H1 (cell line): ENCODE measurements around the gene BOLA3. TPM values are rescaled to one million over a fixed set of nuclear protein-coding genes. Genes with fewer than 3 reads are reported as not detected.

Experiments
- CTCF ChIA-PET: fragments of 300-600 bp; sonication (Branson Sonifier 250); formaldehyde crosslinking; loops from one replicate; lab custom pipeline; 2021; ENCODE audit not compliant: partially characterized antibody; lab: Charles Lee
- POLR2A ChIA-PET: fragments of 300-600 bp; sonication (Branson Sonifier 250); formaldehyde crosslinking; loops from one replicate; lab custom pipeline; 2021; ENCODE audit warnings: inconsistent platforms; ENCODE audit not compliant: partially characterized antibody; lab: Charles Lee
- DNase-seq, 2 experiments: peaks; one replicate each; pipeline versions ENCODE4 v3.0.0 to v3.0.0-alpha.2; 2010 to 2022; ENCODE audit warnings: low spot score in 2 of 2, low read depth in 1 of 2, mixed read lengths in 1 of 2
- FAIRE-seq: peaks from 2 replicates; lab custom pipeline; 2011; peaks lifted over from hg19 to GRCh38; lab: Jason Lieb, UNC
- H2AFZ ChIP-seq: 2 replicates; pipeline ENCODE4 v1.8.1; 2012; ENCODE audit warnings: low read length, inconsistent platforms
- H2AK5ac ChIP-seq: 2 replicates; pipeline ENCODE4 v1.6.1; 2013; ENCODE audit warnings: low read depth, low read length
- H2BK120ac ChIP-seq: replicated peaks from 2 replicates; pipeline ENCODE3; 2013; ENCODE audit warnings: low read depth, low read length, inconsistent platforms
- H2BK12ac ChIP-seq: 2 replicates; pipeline ENCODE4 v1.6.1; 2013; ENCODE audit warnings: low read depth, low read length
- H2BK15ac ChIP-seq: 2 replicates; pipeline ENCODE4 v1.6.1; 2013; ENCODE audit warnings: low read length
- H2BK20ac ChIP-seq: 2 replicates; pipeline ENCODE4 v1.6.1; 2013; ENCODE audit warnings: low read length
- H2BK5ac ChIP-seq: 2 replicates; pipeline ENCODE4 v1.6.1; 2013; ENCODE audit warnings: low read depth, low read length
- H3K14ac ChIP-seq: 2 replicates; pipeline ENCODE4 v1.6.1; 2013; ENCODE audit warnings: inconsistent platforms; ENCODE audit not compliant: insufficient read length
- H3K18ac ChIP-seq: 2 replicates; pipeline ENCODE4 v1.6.1; 2013; ENCODE audit warnings: low read length; ENCODE audit errors: extremely low read depth
- H3K23ac ChIP-seq: 2 replicates; pipeline ENCODE4 v1.6.1; 2013; ENCODE audit warnings: inconsistent platforms; ENCODE audit not compliant: insufficient read length
- H3K23me2 ChIP-seq: 2 replicates; pipeline ENCODE4 v1.6.1; 2013; ENCODE audit warnings: low read depth, low read length
- H3K27ac ChIP-seq: 2 replicates; pipeline ENCODE4 v1.6.1; 2011; ENCODE audit warnings: low read depth, low read length, inconsistent platforms
- H3K27me3 ChIP-seq, 4 experiments: replicated peaks in 1 of 4; 1 replicate in 1 of 4; 2 replicates in 3 of 4; pipeline versions ENCODE4 v1.6.1 to v1.8.1; 2011 to 2013; ENCODE audit warnings: low read length in 3 of 4, mild to moderate bottlenecking in 3 of 4, inconsistent platforms in 2 of 4, mixed read lengths in 2 of 4, moderate library complexity in 1 of 4; ENCODE audit not compliant: control insufficient read depth in 3 of 4, insufficient read depth in 3 of 4; ENCODE audit errors: extremely low read depth in 1 of 4
- H3K36me3 ChIP-seq, 4 experiments: 2 replicates each; pipeline versions ENCODE4 v1.6.1 to v1.8.1; 2011 to 2013; ENCODE audit warnings: mild to moderate bottlenecking in 4 of 4, low read length in 3 of 4, moderate library complexity in 2 of 4, control low read depth in 1 of 4, inconsistent platforms in 1 of 4; ENCODE audit not compliant: insufficient read depth in 4 of 4, control insufficient read depth in 2 of 4
- H3K4ac ChIP-seq: replicated peaks from 2 replicates; pipeline ENCODE3; 2013; ENCODE audit warnings: low read length, low read depth, mixed read lengths, inconsistent platforms; ENCODE audit not compliant: insufficient read length
- H3K4me1 ChIP-seq, 4 experiments: replicated peaks in 1 of 4; 1 replicate in 1 of 4; 2 replicates in 3 of 4; pipeline versions ENCODE4 v1.6.1 to v1.8.1; 2011 to 2013; ENCODE audit warnings: low read length in 3 of 4, inconsistent platforms in 2 of 4, mixed read lengths in 1 of 4; ENCODE audit not compliant: insufficient read depth in 4 of 4, control insufficient read depth in 3 of 4
- H3K4me2 ChIP-seq, 2 experiments: 2 replicates each; pipeline versions ENCODE4 v1.6.1 to v1.8.1; 2011 to 2013; ENCODE audit warnings: low read depth in 2 of 2, low read length in 2 of 2, control low read depth in 1 of 2, inconsistent platforms in 1 of 2, mild to moderate bottlenecking in 1 of 2; ENCODE audit not compliant: insufficient read depth in 1 of 2
- H3K4me3 ChIP-seq, 4 experiments: fragments of 200-600, 300-600 bp in 1 of 4; sonication (generic), shearing (Covaris generic), sonication (Bioruptor Twin) in 1 of 4; 2 replicates each; pipeline versions ENCODE4 v1.5.1 to v1.8.1; 2011 to 2016; ENCODE audit warnings: low read length in 4 of 4, low read depth in 3 of 4, control low read depth in 2 of 4, inconsistent platforms in 2 of 4, mild to moderate bottlenecking in 2 of 4, mixed read lengths in 1 of 4, moderate library complexity in 1 of 4; ENCODE audit not compliant: insufficient read depth in 2 of 4; ENCODE audit errors: extremely low read depth in 1 of 4
- H3K56ac ChIP-seq: replicated peaks from 2 replicates; pipeline ENCODE3; 2013; ENCODE audit warnings: low read depth, mild to moderate bottlenecking, mixed read lengths, low read length, inconsistent platforms; ENCODE audit not compliant: insufficient read length
- H3K79me1 ChIP-seq: 2 replicates; pipeline ENCODE4 v1.6.1; 2013; ENCODE audit warnings: low read depth, low read length, control low read depth
- H3K79me2 ChIP-seq, 2 experiments: 2 replicates each; pipeline versions ENCODE4 v1.6.1 to v1.8.1; 2012 to 2013; ENCODE audit warnings: low read length in 2 of 2, mild to moderate bottlenecking in 2 of 2, inconsistent platforms in 1 of 2; ENCODE audit not compliant: insufficient read depth in 2 of 2, control insufficient read depth in 1 of 2
- H3K9ac ChIP-seq, 4 experiments: replicated peaks in 1 of 4; 1 replicate in 1 of 4; 2 replicates in 3 of 4; pipeline versions ENCODE4 v1.6.1 to v1.8.1; 2011 to 2013; ENCODE audit warnings: low read depth in 3 of 4, low read length in 3 of 4, control low read depth in 2 of 4, mild to moderate bottlenecking in 2 of 4, moderate library complexity in 2 of 4, inconsistent platforms in 1 of 4; ENCODE audit errors: extremely low read depth in 1 of 4
- H3K9me3 ChIP-seq, 2 experiments: 2 replicates each; pipeline versions ENCODE4 v1.6.1 to v1.8.1; 2012 to 2013; ENCODE audit warnings: mild to moderate bottlenecking in 2 of 2, moderate library complexity in 2 of 2, control low read depth in 1 of 2, inconsistent platforms in 1 of 2, low read depth in 1 of 2, low read length in 1 of 2, mixed read lengths in 1 of 2; ENCODE audit not compliant: insufficient read depth in 2 of 2
- H4K20me1 ChIP-seq, 2 experiments: replicated peaks in 1 of 2; 2 replicates each; pipeline versions ENCODE3 to v1.8.1; 2011 to 2013; ENCODE audit warnings: inconsistent platforms in 2 of 2, low read length in 2 of 2, mild to moderate bottlenecking in 1 of 2; ENCODE audit not compliant: insufficient read depth in 2 of 2, control insufficient read depth in 1 of 2
- H4K5ac ChIP-seq: 2 replicates; pipeline ENCODE4 v1.6.1; 2013; ENCODE audit warnings: low read length, low read depth, mixed read lengths, inconsistent platforms; ENCODE audit not compliant: insufficient read length
- H4K8ac ChIP-seq: 2 replicates; pipeline ENCODE4 v1.8.0; 2013; ENCODE audit warnings: mild to moderate bottlenecking, moderate library complexity, low read length, inconsistent platforms; ENCODE audit not compliant: insufficient read depth; ENCODE audit errors: extremely low read depth
- H4K91ac ChIP-seq: replicated peaks from 2 replicates; pipeline ENCODE3; 2013; ENCODE audit warnings: low read length, mixed read lengths, inconsistent platforms; ENCODE audit not compliant: insufficient read length
- CBX8 ChIP-seq: fragments of 300-800, 300-1000 bp; sonication (generic); IDR thresholded peaks from 2 replicates; pipeline ENCODE4 v1.7.1; 2016; ENCODE audit warnings: low read depth, low read length, borderline replicate concordance
- EGR1 ChIP-seq: IDR thresholded peaks from 2 replicates; pipeline ENCODE4 v1.6.1; 2011; ENCODE audit warnings: low read depth, low read length, borderline replicate concordance
- EP300 ChIP-seq, 2 experiments: IDR thresholded peaks; 1 replicate in 1 of 2; 2 replicates in 1 of 2; pipeline ENCODE4 v1.6.1; 2011 to 2012; ENCODE audit warnings: low read depth in 2 of 2, low read length in 2 of 2, mild to moderate bottlenecking in 2 of 2, borderline replicate concordance in 1 of 2, inconsistent platforms in 1 of 2, moderate library complexity in 1 of 2
- GTF2F1 ChIP-seq: IDR thresholded peaks from 2 replicates; pipeline ENCODE4 v1.6.1; 2012; ENCODE audit warnings: low read depth, low read length, improper control_type of control experiment, borderline replicate concordance
- POU5F1 ChIP-seq: IDR thresholded peaks from 2 replicates; pipeline ENCODE4 v1.6.1; 2011; ENCODE audit warnings: low read depth, mild to moderate bottlenecking, low read length, moderate library complexity
- SP4 ChIP-seq: IDR thresholded peaks from 2 replicates; pipeline ENCODE4 v1.6.1; 2012; ENCODE audit warnings: low read length, inconsistent platforms
- WGBS, 2 experiments: shearing (Covaris generic) in 1 of 2; methylation state at CpG; one replicate each; pipeline versions ENCODE4 v1.1.6 to v1.1.7; 2013 to 2015; ENCODE audit warnings: low lambda C conversion rate in 2 of 2, mixed read lengths in 2 of 2, inconsistent platforms in 1 of 2, low coverage in 1 of 2, missing lambda C conversion rate in 1 of 2; ENCODE audit not compliant: insufficient replicate concordance in 2 of 2, insufficient coverage in 1 of 2, insufficient read length in 1 of 2; ENCODE audit errors: extremely low coverage in 1 of 2, missing lambda C conversion rate in 1 of 2; 5-methylcytosine and 5-hydroxymethylcytosine counted together
- polyA plus RNA-seq, 7 experiments: library from polyadenylated mRNA; depleted of rRNA in 3 of 7; stranded (reverse) in 5 of 7; unstranded in 2 of 7; fragments of >200 nt in 5 of 7; fragments of 200-250 nt in 2 of 7; gene quantifications; 1 replicate in 5 of 7; 2 replicates in 1 of 7; 4 replicates in 1 of 7; pipeline versions ENCODE4 v1.2.1 to v1.2.3, GENCODE V29; 2011 to 2013; ENCODE audit warnings: missing spikeins in 2 of 7, mixed read lengths in 2 of 7
- total RNA-seq: library from RNA; stranded (reverse); fragmentation: NEBNext Ultra II Directional; extraction: Animal tissue kit (Norgen Biotek cat#: 25700); gene quantifications from 2 replicates; pipeline ENCODE4 v1.2.1, GENCODE V29; 2021

The BOLA3 gene
- total and polyA plus RNA-seq, 2 of the 8 experiments (the other 6 are each of a cell fraction or from before 2014, with no cell fraction given) = 46.1 to 67.3 TPM

- H3K23me2 ChIP-seq = no peaks in the 10 kb centered on the region
- H3K9me3 ChIP-seq = no peaks in the 10 kb centered on the region
- no peak overlapping the region for H3K56ac ChIP-seq
- H3K27ac ChIP-seq = 0 out of 2 replicates have a peak overlapping the region, but pooled peaks have one; percentile 69
- peak overlapping the region; percentile 95 for H2BK120ac ChIP-seq
- no peak overlapping the region for H2AFZ ChIP-seq
- H2BK12ac ChIP-seq = 0 out of 2 replicates have a peak overlapping the region, but pooled peaks have one; percentile 33
- H3K79me1 ChIP-seq = no peaks in the 10 kb centered on the region
- H3K79me2 ChIP-seq = no peaks in the 10 kb centered on the region
- ChIA-PET POLR2A (interaction anchor here (0.8 to 72.1 kb wide), 4 partner anchors 11 to 68 kb away, joined by 3 to 2699 read pairs (median 1351); partner anchors contain the start of genes BOLA3, MOB1A and MTHFD2), CTCF (interaction anchor here (1.1 to 1.8 kb wide), 3 partner anchors 8 to 10 kb away, joined by 4 to 5 read pairs (median 4); partner anchors contain the start of genes MOB1A and MTHFD2)
- no peaks in the 10 kb centered on the region for H4K20me1 ChIP-seq
- peak overlapping the region; percentile 87 for H2BK20ac ChIP-seq
- H2BK5ac ChIP-seq = peak overlapping the region; percentile 78; the same call in 1 of the 2 replicates
- no peaks in the 10 kb centered on the region for H3K27me3 ChIP-seq
- no peak for TF ChIP-seq EP300 (IDR thresholded peaks at IDR 0.05; ENCODE audit: borderline replicate concordance in 1 of 2, low read depth in 2 of 2, low read length in 2 of 2)
- no peak for TF ChIP-seq SP4
- TF ChIP-seq GTF2F1 = no peak
- no peak for TF ChIP-seq CBX8
- TF ChIP-seq POU5F1 = no peak
- TF ChIP-seq EGR1 = no peak
- H4K5ac ChIP-seq = no peak overlapping the region
- H3K4me2 ChIP-seq = no peak overlapping the region; a peak in 1 of 4 replicates
- H3K4me3 ChIP-seq = no peak overlapping the region
- no peak overlapping the region for H2BK15ac ChIP-seq
- H3K36me3 ChIP-seq = no peaks in the 10 kb centered on the region
- H4K91ac ChIP-seq = peak overlapping the region; percentile 91
- no peak overlapping the region for H3K9ac ChIP-seq
- H3K4me1 ChIP-seq = peaks cover 2 to 13% (median 3%) of the 10 kb centered on the region in 4 experiments
- DNase-seq (no peak), FAIRE-seq (no peak)
- H3K23ac ChIP-seq = no peak overlapping the region
- 96% methylated on average over 3 of the region's 3 CpGs; no CpG with 5 or more reads in 1 of the 2 experiments for WGBS, 2 experiments
- no peak overlapping the region for H3K14ac ChIP-seq
- no peak overlapping the region for H3K18ac ChIP-seq
- peak overlapping the region; percentile 86 for H4K8ac ChIP-seq
- H3K4ac ChIP-seq = no peak overlapping the region
- H2AK5ac ChIP-seq = no peak overlapping the region
These were observed 41.0 kb upstream of the BOLA3 start for GRCh38 chr2:74188696-74189095.
